HG02885 (cell line): Measurements from ENCODE around the gene KRT6B.

Experiments
- ATAC-seq: cut with Tn5 transposase; IDR thresholded peaks from one replicate; pipeline ENCODE4 v1.9.1; 2021; ENCODE audit warnings: mild to moderate bottlenecking; ENCODE audit not compliant: unreplicated experiment, poor library complexity

KRT6B gene

DNA sequence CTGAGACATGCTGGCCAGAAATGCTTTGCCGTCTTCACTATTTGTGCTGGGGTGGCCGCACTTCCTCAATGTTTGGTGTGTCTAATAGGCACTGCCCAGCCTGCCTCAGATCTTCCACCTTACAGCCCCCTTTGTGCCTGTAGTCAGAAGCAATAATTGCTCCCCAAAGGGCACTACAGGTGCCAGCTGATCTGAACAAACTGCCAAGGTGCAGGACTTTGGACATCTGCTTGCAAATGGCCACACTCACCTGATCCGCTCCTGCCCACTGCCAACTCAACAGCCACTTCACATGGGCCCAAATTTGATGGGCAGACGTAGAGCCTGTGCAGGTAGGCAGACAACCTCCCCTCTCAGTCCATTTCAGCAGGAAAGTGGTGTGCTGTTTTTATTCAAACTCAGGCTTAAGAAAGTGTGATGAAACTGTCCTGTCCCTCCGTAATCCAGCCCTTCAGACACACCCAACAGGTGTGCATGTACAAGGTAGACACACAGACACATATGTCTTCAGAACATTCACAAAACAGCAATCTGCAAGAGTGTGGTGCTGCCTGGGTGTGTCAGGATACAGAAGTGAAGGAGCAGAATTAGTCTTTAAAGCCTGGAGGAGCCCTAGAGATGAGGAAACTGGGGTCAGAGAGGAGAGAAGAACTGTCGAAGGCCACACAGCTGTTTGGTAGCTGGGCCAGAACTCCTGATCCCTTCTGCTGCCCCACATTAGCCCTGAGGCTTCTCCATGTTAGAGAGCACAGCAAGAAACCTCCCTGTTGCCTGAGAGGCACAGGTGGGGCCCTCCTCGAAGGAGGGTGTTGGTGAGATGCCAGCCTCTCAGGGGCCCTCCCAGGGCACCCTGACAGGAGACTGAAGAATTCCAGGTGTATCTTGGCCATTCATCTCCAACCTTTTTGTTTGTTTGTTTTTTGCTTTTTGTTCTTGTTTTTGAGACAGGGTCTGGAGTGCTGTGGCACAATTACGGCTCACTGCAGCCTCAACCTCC is 13.3 kb downstream of the KRT6B start:
- no peak for ATAC-seq

DNA sequence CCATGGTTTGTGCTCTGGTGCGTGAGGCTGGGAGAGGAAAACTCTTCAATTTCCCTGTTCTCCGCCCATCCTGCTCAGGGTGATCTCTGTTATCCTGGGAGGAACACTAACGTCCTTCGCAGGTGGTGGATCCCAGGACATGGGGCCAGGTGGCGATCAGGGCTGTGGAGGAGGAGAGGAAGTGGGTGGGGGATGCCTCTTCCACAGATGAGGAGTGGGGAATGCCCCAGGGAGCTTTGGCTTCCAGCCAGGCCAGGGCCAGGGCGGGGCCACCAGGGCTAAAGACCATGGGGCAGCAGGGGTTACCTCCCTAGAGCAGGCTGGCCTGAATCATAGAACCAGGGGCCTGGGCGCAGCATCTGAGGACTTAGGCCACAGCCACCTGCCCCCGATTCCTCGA is 14.4 kb downstream of the KRT6B start:
- no peak for ATAC-seq

DNA sequence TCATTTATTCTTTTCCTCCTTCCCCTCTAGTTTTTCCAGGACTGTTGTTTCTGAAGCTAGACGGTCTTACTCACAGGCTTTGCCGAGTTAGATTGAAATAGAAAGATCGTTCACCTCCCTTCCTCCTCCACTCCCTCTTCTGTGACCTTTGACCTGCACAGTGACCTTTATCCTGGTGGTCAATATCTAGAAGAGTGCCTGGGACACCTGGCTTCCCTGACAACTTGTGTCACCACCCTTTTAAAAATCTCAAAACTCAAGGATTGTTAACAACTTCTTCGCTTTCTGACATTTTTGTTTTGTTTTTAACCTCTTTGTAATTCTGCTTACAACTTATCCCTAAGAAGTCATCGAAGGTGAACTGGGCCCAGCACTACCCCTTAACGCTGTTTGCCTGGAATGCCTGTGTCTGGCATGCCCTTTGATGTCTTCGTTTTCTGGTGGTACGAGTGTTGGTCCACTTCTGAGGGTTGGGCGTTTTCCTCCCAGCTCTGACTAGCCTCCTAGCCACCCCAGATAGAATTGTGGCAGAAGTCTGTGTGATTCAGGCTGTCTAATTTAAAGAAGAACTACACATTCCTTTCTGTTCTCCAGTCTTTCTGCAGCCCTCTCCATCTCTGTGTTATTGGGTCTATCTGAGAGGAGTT is 15.0 kb downstream of the KRT6B start:
- no peak for ATAC-seq

DNA sequence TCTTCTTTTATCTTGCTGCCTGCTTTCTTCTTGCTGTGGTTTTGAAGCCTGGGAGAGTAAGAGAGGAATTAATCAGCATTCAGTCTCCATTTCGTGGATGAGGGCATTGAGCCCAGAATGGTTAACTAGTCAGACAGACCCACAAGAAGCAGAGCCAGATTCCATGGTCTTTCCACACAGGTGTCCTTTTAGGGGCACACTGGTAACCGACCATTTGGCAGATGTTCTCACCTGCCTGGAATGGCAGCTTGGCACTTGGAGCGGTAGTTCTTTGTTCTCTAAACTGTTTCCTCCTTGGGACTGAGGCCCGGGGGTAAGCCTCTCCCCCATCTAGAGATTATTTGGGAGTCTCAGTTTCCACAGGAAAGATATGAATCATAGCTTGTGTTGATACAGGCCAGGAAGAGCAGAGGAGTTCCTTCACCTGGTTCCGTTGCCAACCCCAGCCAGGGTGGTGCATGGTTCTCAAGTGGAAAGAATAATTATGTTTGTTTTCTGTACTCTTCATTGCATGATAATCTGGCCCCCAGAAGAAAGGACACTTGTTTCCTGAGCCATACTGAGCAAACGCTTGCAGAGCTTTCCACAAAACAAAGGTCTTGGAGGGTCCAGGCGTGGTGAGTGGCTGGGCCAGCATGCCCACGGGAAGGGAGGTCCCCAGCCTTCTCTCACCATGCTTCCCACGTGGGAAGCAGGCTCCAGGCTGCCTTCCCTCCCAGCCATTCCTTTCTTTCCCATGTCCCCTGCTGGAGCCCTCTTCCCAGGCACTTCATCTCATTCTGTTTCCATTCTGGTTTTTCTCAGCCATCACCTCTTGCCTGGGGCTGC is 15.7 kb downstream of the KRT6B start:
- ATAC-seq, result no peak

DNA sequence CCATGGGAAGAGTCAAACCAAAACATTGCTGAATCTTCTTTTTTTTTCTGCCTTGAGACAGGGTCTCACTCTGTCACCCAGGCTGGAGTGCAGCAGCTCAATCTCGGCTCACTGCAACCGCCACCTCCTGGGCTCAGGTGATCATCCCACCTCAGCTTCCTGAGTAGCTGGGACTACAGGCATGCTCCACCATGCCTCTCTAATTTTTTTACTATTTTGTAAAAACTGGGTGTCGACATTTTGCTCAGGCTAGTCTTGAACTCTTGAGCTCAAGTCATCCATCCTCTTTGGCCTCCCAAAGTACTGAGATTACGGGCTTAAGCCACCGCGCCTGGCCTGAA is 16.3 kb downstream of the KRT6B start:
- ATAC-seq, result no peak

DNA sequence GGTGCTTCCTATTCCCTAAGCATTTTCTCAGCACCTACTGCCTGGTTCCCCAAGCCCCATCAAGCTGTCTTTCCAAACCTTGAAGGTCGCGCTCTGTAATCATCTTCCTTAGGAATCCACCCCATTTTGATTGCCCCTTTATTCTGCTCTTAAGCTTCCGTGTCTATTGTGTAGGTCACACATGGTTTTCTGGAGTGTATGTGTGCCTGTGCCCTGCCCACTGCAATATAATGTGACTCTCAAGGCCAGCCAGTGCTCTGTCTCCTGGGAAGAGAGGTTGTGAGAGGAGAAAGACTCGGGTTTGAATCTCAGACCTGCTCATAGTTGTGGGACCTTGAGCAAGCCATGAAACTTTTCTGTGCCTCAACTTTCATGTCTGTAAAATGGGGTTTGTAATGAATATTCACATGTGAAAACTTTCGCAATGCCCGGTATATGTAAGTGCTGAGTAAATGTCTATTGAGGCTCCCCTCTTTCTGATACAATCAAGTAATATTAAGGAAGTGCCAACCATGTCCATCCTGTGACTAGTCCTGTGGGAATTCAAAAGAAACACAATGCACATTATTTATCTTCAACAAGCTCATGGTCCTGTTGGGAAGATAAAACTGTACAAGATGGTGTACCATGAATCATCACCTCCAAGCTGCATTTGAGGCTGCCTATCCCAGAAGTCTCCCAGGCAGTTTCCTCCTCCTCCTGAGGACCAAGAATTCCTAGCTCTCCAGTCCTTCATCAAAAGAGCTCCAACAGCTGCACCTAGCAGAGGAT is 17.0 kb downstream of the KRT6B start:
- ATAC-seq, result no peak

DNA sequence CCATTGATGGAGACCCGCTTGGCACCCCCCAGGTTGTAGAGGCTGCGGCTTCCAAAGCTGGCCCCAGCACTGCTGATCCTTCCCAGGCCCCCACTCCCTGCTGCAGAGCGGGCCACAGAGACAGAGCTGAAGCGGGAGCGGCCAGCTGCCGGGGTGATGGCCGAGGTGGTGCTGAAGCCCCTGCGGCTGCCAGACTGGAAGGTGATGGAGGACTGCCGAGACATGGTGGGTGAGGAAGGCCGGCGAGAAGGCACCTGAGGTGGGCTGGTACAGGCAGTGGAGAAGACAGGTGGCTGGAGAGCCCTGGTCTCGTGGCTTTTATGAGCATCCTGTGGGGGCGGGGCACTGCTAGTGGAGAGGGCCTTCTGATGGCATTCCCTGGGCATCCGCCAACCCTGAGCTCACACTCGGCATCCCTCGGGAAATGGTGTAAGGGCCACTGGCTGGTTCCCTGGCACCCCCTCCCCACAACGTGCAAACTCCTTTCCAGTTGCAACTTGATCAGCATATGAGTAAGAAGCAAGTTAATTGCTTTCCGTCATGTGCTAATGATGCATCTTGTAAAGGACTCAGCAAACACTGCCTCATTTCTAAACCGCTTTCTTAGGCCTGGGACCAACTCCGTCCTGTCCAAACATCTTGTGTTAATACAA is 17.7 kb downstream of the KRT6B start, which contains the start of gene KRT75:
Gene KRT75 (minus strand): TSS at position 291 of the 653 bp plus-strand sequence. CDS start 67 bp downstream, at position 224.
- no peak for ATAC-seq

DNA sequence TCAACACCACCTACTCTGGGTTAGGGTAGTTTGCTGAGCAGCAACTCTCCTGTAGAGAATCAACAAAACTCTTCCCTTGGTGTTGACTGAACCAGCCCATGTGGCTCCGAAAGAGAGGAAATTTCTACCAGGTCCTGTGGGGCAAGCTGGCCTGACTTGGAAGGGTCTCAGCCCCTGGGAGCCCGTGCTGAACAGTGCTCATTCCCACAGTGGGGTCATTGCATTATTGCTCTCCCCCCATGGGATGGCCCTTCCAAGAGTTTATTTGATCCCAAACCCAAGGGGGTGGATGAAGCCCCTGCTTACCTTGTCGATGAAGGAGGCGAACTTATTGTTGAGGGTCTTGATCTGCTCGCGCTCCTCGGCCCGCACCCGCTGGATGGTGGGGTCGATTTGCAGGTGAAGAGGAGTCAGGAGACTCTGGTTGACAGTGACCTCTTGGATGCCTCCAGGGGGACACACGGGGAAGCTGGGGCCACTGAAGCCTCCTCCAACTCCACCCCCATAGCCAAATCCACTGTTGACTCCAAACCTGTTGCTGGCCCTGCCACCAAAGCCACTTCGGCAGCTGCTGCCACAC is 18.4 kb downstream of the KRT6B start:
- ATAC-seq, result no peak

DNA sequence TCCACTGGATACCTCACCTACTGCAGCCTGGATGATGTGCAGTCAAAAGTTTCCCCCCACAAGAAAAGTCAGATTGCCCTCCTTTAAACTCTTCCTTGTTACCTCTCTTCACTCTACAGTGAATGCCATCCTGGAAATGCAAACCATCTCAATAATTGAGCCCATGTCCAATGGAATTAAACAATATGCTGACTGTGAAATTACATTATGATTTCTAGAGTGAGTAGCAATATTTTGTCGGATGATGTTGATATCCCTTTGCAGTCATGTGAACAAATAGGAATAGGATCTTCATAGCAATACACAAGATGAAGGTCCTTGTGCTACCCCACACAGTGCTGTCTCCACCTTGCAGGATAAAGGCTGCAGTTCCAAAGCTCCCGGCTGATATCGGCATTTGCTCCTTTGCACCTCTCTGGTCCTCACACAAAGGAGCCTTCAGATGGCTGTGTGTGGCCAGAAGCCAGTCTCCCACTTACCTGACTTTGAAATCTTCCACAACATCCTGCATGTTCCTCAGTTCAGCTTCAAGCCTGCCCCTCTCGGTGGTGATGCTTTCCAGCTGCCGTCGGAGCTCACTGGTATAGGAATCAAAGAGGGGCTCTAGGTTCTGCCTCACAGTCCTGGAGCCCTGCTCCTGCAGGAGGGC is 19.3 kb downstream of the KRT6B start:
- no peak for ATAC-seq

DNA sequence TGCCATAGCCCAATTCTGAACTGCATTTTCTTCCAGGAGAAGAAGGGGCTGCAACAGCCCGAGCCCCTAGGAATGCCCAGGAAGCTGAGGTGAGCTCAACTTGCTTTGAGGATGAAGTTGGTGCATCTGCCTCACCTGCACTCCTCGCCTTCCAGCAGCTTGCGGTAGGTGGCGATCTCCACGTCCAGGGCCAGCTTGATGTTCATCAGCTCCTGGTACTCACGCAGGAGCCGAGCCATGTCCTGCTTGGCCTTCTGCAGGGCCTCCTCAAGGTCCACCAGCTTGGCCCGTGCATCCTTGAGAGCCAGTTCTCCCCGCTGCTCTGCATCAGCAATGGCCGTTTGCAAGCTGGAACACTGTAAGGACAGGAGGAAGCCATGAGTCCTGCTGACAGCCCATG is 23.8 kb downstream of the KRT6B start:
- no peak for ATAC-seq

DNA sequence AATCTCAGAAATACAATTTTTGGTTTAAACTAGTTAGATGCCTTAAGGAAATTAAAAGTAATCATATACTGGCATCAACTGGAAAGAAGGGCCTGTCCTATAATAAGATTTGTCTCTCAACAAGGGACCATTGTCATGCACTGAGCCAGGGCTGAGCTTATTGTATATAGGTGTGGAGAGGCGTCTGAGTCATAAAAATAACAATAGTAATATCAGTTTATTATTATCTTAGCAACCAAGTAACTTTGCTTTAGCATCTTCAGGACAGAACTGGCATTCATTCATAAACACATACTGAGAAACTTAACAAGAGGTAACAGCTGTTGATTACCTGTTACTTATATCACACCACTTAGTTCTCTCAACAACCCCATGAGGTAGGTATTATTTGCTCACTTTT is 24.9 kb downstream of the KRT6B start:
- no peak for ATAC-seq

DNA sequence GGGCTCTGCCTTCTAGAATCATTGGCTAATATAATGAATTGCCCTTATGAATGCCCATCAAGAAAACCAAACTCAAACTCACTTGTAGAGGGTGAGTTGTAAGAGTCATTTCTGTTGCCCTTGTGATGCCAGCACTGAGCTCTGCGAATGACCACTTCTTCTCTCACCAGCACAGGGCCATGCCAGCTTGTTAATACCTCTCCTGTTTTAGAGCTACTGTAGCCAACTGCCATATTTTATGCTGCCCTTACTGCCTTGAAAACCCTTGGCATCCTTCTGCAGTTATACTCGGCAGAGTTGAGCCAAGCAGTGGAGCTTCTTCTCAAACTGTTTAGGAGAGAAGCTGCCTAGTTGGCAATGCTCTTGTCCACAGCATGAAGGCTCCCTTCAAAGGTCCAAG is 25.9 kb downstream of the KRT6B start:
- no peak for ATAC-seq

DNA sequence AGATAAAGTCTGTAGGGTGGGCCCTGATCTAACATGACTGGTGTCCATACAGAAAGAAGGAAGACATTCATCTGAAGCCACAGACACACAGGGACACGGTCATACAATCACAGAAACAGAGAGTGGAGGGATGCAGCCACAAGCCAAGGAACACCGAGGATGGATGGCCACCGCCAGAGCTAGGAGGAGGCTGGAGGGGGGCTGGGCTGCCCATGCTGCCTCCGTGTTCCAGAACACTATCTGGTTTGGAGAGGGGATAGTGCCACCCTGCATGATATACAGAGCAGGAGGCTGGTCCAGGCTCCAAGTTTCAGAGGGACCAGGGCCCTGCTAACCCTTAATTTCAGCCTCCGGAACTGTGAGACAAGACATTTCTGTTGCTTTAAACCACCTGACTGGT is 26.5 kb downstream of the KRT6B start:
- ATAC-seq, result no peak

DNA sequence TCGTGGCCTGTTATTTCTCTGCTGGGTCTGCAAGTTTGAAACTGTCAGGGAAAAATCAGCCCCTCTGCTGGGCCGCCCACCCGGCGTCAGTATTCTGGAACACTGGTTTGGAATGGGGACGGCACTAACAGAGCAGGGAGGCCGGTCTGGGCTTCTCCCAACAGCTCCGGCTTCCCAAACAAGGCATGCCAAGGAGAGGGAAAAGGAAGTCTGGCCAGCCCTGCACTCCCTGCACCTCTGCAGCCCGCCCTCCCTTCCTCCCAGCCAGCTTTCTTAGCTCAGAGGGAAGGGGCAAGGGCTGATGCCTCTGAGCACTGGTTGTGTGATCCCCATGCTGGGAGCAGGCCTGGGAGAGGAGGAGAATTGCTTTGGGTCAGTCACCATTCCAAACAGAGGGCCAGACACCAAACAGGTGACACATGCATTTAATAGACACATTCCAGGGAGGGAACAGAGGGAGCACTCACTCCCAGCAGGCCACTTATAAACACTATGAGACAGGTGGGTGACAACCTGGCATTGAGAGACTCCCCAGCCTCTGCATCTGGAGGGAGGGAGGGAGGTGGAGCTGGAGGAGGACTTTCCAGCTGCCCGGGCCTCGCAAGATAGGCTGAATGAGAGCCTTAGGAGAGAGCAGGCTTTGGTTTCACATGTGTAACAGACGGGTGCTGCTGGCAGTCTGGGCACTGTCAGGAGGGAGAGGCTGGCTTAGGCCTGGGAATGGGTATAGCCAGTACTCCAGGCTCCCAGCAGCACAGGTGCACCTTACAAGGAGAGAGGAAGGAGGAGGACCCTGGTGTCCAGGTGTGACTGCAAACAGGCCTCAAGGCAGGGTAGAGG is 28.1 kb downstream of the KRT6B start:
- ATAC-seq, result no peak

DNA sequence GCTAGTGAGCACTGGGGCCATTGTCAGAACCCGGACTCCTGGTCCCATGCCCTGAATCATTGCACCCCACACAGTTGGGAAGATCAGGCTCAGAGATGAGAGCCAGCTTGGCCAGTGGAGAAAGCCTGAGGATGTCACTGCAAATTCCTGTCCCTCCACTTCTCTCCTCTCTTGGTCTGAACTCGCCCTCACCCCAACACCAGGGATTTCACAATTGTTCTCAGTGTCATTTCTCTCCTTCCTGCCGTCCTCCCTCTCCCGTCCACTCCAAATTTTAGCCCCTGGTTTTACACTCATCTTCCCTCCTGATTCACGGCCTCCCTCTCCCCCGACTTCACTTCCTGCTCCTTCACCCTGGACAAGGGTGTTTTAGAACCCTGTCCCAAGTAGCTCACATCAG is 28.9 kb downstream of the KRT6B start:
- ATAC-seq, result no peak

DNA sequence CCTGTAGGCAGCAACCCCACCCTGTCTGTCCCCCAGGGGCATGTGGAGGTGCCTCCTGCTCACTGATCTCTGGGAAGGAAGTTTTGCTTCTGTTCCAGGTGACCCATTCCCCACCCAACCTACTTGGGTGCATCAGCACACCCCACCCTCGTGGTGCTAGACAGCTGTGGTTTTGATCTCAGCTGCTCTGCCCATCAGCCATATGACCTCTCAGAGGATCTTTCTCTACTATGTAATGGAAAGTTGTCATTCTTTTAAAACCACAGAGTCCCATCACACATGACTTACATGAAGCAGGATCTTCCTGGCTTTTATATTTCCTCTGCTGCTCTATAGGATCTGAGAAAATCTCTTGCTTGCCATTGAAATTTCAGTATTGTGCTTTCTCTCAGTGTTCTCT is 32.3 kb downstream of the KRT6B start:
- no peak for ATAC-seq

DNA sequence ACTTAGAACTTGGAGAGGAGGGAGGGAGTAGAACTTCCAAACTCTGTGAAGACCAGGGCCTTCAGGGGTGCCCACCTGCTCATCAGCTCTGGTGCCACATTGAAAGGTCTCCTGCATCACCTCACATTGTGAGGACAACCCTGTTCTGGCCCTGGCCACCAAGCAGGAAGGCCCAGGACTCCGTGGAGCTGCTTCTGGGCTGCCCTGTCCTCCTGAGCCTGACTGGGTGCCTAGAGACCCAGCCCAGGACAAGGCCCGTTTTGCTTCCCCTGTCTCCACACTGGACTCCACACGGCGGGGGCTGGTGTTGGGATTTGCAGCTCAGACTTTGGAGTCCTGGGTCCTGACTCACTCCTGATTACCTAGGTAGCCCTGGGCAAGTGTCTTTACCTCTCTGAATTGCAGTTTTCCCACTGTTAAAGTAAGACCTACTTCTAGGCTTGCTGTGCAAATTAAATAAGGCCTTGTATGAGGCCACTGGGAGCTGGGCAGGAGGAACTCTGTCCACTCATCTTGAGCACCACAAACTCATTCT is 33.3 kb downstream of the KRT6B start:
- no peak for ATAC-seq

DNA sequence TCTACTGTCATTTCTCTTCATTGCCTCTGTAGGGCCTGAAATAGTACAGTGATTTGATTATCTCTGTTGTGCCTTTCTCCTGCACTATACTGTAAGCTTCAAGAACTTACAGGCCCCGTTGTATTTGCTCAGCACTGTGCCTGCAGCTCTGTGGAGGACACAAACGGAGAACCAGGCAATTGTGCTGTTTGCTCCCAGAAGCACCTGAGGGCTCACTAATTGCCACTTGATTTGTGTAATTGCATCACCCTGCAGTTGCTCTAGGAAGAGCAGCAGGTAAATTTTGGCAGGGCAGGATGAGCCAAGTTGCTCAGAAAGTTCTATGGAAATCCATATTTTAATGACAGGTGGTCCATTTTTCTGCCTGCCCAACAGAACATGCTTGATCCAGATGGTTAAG is 34.2 kb downstream of the KRT6B start:
- no peak for ATAC-seq
